ENCODE measurements around the gene SLC35F4.
"Not testable (repeated sequence)": the region's sequence is repeated elsewhere in the genome, so short reads cannot be mapped to it uniquely, and the experiment has no call there.

DNA sequence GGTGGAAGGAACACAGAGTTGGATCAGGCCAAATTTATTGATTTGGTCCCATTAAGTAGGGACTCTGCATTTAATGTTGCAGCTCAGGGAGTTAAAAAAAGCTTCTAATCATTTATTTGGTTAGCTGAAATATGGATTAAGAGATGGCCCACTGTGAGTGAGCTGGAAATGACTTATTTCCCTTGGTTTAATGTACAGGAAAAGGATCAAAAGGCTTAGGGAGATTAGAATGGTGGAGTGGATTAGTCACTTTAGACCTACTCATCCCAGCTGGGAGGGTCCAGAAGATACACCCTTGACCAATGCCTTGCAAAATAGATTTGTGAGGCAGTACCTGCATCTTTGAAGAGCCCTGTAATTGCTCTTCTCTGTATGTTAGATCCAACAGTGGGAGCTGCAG is 143.8 kb downstream of the SLC35F4 start:
- not testable (repeated sequence) for TF ChIP-seq CTCF (conservative IDR thresholded peaks at IDR 0.05 in 1 of 2, IDR thresholded peaks at IDR 0.05 in 1 of 2; ENCODE audit: extremely low read depth in 1 of 2, insufficient read depth in 1 of 2, low read depth in 1 of 2, low read length in 2 of 2); EZH2 (IDR thresholded peaks at IDR 0.05; ENCODE audit: borderline replicate concordance, low read length)

All from mammary epithelial cell (primary cell).